Neutrophil (primary cell): ENCODE measurements around the gene SYVN1.

Source experiments
- H3K27ac ChIP-seq: fragments of 200-600 bp; sonication (generic); 2 replicates; pipeline ENCODE4 v1.5.1; 2016; ENCODE audit warnings: mild to moderate bottlenecking, moderate library complexity
- H3K27me3 ChIP-seq: fragments of 200-600 bp; sonication (generic); 2 replicates; pipeline ENCODE4 v1.6.0; 2016; ENCODE audit warnings: mild to moderate bottlenecking
- H3K36me3 ChIP-seq: fragments of 200-600 bp; sonication (generic); 2 replicates; pipeline ENCODE4 v1.5.1; 2017
- H3K4me1 ChIP-seq, 2 experiments: fragments of 200-600 bp in 1 of 2; sonication (generic) in 1 of 2; 1 replicate in 1 of 2; 2 replicates in 1 of 2; pipeline versions ENCODE4 v1.5.1 to v1.6.1; 2013 to 2016; ENCODE audit warnings: low read depth in 1 of 2, low read length in 1 of 2, mild to moderate bottlenecking in 1 of 2, moderate library complexity in 1 of 2; ENCODE audit not compliant: control insufficient read depth in 1 of 2, insufficient read depth in 1 of 2
- H3K4me3 ChIP-seq, 2 experiments: fragments of 200-600 bp in 1 of 2; sonication (generic) in 1 of 2; 1 replicate in 1 of 2; 2 replicates in 1 of 2; pipeline ENCODE4 v1.5.1; 2013 to 2016; ENCODE audit warnings: low read depth in 1 of 2, low read length in 1 of 2, mild to moderate bottlenecking in 1 of 2, moderate library complexity in 1 of 2
- H3K9me3 ChIP-seq: fragments of 200-600 bp; sonication (generic); 2 replicates; pipeline ENCODE4 v1.5.1; 2016
- TF ChIP-seq, protein P1 (sequence below): fragments of 200-600 bp; sonication (generic); IDR thresholded peaks from 2 replicates; pipeline ENCODE4 v1.5.1; 2016; ENCODE audit warnings: antibody characterized with exemption

The SYVN1 gene

DNA sequence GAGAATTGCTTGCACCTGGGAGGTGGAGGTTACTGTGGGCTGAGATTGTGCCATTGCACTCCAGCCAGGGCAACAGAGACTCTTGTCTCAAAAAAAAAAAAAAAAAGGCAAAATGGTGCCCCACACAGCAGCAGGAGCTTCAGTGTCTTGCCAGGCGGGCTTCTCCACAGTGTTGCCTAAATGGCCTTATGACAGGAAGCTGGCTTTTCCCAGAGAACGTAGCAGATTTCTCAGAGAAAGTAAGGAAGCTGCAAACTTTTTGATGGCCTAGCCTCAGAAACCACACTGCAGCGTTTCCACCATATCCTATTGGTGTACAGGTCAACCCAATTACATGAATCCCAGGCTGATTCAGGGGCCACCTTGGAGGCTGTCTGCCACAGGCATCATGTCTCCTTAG lies 23.0 kb upstream of the SYVN1 start:
- Histone ChIP-seq H3K9me3 (no peaks in the 10 kb centered on the region), H3K36me3 (no peaks in the 10 kb centered on the region), H3K4me1 (peaks cover 6 to 12% of the 10 kb centered on the region in 2 experiments), H3K27me3 (no peaks in the 10 kb centered on the region), H3K27ac (no peak overlapping the region), H3K4me3 (no peak overlapping the region)
- TF ChIP-seq, protein P1, sequence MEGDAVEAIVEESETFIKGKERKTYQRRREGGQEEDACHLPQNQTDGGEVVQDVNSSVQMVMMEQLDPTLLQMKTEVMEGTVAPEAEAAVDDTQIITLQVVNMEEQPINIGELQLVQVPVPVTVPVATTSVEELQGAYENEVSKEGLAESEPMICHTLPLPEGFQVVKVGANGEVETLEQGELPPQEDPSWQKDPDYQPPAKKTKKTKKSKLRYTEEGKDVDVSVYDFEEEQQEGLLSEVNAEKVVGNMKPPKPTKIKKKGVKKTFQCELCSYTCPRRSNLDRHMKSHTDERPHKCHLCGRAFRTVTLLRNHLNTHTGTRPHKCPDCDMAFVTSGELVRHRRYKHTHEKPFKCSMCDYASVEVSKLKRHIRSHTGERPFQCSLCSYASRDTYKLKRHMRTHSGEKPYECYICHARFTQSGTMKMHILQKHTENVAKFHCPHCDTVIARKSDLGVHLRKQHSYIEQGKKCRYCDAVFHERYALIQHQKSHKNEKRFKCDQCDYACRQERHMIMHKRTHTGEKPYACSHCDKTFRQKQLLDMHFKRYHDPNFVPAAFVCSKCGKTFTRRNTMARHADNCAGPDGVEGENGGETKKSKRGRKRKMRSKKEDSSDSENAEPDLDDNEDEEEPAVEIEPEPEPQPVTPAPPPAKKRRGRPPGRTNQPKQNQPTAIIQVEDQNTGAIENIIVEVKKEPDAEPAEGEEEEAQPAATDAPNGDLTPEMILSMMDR = no peak

DNA sequence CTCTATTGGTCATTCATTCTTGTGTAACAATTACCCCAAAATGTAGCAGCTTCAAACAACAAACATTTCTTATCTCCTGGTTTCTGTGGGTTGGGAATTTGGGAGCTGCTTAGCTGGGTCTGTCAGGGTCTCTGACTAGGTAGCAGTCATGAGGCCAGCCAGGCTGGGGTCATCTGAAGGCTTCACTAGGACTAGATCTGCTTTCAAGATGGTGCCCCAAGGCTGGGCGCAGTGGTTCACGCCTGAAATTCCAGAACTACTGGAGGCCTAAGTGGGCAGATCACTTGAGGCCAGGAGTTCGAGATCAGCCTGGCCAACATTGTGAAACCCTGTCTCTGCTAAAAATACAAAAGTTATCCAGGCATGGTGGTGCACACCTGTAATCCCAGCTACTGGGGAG lies 22.6 kb upstream of the SYVN1 start:
- Histone ChIP-seq H3K36me3 (no peaks in the 10 kb centered on the region), H3K27me3 (no peaks in the 10 kb centered on the region), H3K27ac (no peak overlapping the region), H3K4me1 (peaks cover 10 to 12% of the 10 kb centered on the region in 2 experiments), H3K4me3 (no peak overlapping the region), H3K9me3 (no peaks in the 10 kb centered on the region)
- TF ChIP-seq, protein P1 = no peak

DNA sequence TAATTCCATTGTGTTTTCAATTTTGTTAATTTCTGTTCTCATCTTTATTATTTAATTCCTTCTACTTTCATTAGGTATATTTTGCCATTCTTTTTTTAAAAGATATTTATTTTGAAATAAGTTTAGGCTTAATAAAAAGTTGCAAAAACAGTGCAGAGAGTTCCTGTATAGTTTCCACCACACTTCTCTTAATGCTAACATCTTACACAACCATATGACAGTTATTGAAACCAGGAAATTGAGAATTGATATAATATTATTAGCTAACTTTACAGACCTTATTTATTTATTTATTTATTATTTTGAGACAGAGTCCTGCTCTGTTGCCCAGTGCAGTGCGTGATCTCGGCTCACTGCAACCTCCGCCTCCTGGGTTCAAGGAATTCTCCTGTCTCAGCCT lies 21.9 kb upstream of the SYVN1 start:
- no peaks in the 10 kb centered on the region for H3K36me3 ChIP-seq
- TF ChIP-seq, protein P1 = no peak
- H3K27ac ChIP-seq = no peak overlapping the region
- peaks cover 17 to 18% of the 10 kb centered on the region in 2 experiments for H3K4me1 ChIP-seq
- H3K27me3 ChIP-seq = no peaks in the 10 kb centered on the region
- no peaks in the 10 kb centered on the region for H3K9me3 ChIP-seq
- H3K4me3 ChIP-seq = no peak overlapping the region

DNA sequence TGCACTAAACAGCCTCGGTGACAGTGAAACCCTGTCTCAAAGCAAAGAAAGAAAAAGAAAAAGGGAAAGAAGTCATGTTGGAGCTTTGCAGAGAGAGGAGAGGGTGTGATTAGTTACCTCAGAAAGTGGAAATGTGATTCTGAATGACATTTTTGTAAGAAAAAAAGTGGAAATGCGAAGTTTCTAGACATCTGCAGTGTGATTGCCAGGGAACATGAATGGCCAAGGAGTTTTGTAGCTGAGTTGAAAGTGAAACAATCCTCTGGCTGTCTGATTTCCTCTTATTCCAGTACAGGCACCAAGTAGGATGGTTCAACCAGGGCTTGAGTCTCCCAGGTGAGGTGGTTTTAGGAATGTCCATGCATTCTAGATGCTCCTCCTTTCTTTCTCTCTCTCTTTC lies 17.8 kb upstream of the SYVN1 start:
- no peaks in the 10 kb centered on the region for H3K27me3 ChIP-seq
- H3K4me1 ChIP-seq = peaks cover 40 to 43% of the 10 kb centered on the region in 2 experiments
- no peaks in the 10 kb centered on the region for H3K9me3 ChIP-seq
- H3K4me3 ChIP-seq = no peak overlapping the region
- no peaks in the 10 kb centered on the region for H3K36me3 ChIP-seq
- TF ChIP-seq, protein P1 = no peak
- H3K27ac ChIP-seq = peak overlapping the region; percentile 84

DNA sequence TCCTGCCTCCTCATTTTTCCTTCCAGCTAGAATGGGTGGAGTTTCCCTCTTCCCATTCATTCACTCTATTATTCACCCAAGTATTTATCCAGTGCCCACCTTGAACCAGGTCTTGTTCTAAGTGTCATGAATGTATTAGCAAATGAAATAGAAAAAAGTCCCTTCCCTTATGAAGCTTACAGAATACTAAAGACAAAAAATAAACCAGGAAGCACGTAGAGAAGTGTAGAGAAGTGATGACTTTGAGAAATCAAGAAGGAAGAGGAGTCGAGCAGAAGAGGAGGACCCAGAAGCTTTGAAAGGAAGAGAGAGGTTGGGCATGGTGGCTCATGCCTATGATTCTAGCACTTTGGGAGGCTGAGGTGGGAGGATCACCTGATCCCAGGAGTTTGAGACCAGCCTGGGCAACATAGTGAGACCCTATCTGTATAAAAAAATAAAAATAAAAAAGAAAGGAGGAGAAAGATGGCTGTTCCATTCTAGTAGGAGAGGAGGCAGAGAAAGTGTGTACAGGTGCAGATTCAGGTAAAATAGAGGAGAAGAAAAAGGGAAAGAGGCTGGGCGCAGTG lies 17.1 kb upstream of the SYVN1 start:
- H3K4me3 ChIP-seq = no peak overlapping the region
- no peaks in the 10 kb centered on the region for H3K27me3 ChIP-seq
- no peaks in the 10 kb centered on the region for H3K9me3 ChIP-seq
- no peaks in the 10 kb centered on the region for H3K36me3 ChIP-seq
- peak overlapping the region; percentile 84 for H3K27ac ChIP-seq
- H3K4me1 ChIP-seq = peaks cover 37 to 45% of the 10 kb centered on the region in 2 experiments
- TF ChIP-seq, protein P1 = no peak
